ENCODE measurements around the gene CDC42EP5.
"Not testable (repeated sequence)": the region's sequence is repeated elsewhere in the genome, so short reads cannot be mapped to it uniquely, and the experiment has no call there.

CDC42EP5 gene

GRCh38 chr19:54451331-54451871, 21.7 kb downstream of the CDC42EP5 start:
- H3K4me3 ChIP-seq (ENCODE audit: low read length) = no peak overlapping the region
- no peak for TF ChIP-seq ZNF274 (IDR thresholded peaks at IDR 0.05; ENCODE audit: low read depth, low read length)

GRCh38 chr19:54449701-54450069, 23.4 kb downstream of the CDC42EP5 start:
- TF ChIP-seq ZNF274 (IDR thresholded peaks at IDR 0.05; ENCODE audit: low read depth, low read length) = no peak
- peak overlapping the region; percentile 97 for H3K4me3 ChIP-seq (ENCODE audit: low read length)

DNA sequence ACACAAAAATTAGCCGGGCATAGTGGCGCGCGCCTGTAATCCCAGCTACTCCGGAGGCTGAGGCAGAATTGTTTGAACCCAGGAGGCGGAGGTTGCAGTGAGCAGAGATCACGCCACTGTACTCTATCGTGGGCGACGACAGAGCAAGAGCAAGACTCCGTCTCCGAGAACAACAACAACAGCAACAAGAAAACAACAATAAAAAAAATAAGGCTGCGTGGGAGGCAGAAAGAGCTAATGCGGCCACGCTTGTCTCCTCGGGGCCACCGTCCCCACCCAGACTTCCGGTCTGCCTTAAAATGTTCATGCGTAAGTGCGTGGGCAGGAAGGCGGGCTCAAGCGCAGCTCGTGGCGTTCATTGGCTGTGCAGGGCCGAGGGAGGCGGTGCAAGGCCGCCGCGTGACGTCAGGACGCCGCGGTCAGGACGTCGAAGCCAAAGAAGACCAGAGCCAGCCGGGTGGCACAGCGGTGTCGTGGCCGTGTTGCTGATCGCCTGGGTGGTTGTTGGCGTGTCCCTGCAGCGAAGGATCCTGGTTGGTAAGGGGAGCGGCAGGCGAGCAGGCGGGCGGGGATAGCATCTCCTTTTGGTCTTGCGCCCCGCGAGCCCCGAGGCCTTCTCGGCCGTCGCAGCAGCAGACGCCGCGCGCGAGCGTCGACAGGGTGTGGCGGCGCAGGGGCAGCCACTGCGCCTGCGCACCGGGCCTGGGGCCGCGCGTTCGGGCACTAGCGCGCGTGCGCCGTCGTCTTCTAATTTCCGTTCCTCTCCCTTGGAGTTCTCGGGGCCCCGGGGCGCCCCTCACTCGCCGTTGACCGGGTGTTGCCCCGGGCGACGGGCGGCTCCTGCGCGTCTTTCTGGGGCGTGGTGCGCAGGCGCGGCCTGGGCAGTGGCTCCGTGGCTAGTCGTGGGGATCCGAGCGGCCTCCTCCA, 24.1 kb downstream of the CDC42EP5 start, which contains the start of gene LENG8:
LENG8 (plus strand) TSS at position 426 of the 927 bp plus-strand sequence. CDS start 2,146 bp downstream, outside the sequence.
- peak within 1 kb of the TSS; percentile 97 for H3K4me3 ChIP-seq (ENCODE audit: low read length)
- no peak for TF ChIP-seq ZNF274 (IDR thresholded peaks at IDR 0.05; ENCODE audit: low read depth, low read length)

DNA sequence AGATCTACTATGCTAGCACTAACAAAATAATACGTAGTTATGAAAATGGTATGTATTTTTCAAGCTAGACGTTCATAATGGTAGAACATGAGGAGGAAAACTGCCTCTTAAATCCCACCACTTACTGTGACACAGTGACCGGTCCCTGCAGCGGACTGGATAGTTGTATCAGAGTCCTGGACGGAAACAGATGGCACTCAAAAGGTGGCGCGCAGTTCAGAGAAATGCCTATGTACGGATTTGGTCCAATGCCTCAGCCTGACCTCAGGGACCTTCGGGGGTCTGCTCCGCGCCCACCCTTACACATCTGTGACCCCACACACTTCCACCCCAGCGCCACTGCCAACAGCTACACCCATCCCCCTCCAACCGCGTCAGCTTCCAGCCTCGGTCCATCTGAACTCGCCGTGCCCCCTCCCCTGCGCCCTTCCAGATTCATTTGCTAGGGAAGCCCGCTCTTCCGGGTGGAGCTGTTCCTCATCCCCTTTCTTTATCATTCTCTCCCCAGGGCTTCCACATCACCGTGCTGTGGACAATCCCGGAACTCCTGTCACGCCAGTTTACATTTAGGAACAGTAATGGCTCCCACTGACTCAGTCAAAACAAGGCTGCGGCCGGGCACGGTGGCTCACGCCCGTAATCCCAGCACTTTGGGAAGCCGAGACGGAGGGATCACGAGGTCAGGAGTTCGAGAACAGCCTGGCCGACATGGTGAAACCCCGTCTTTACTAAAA, 24.9 kb downstream of the CDC42EP5 start:
- TF ChIP-seq ZNF274 (IDR thresholded peaks at IDR 0.05; ENCODE audit: low read depth, low read length) = no peak
- H3K4me3 ChIP-seq (ENCODE audit: low read length) = peak overlapping the region; percentile 97

DNA sequence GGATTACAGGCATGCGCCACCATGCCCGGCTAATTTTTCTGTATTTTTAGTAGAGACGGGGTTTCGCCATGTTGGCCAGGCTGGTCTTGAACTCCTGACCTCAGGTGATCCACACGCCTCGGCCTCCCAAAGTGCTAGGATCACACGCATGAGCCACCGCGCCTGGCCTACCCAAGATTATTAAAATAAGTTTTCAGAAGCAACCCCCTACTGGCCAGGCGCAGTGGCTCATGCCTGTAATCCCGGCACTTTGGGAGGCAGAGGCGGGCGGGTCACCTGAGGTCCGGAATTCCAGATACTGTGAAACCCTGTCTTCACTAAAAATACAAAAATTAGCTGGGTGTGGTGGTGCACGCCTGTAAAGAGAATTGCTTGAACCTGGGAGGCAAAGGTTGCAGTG, 26.7 kb downstream of the CDC42EP5 start:
- not testable (repeated sequence) for H3K4me3 ChIP-seq (ENCODE audit: low read length)

DNA sequence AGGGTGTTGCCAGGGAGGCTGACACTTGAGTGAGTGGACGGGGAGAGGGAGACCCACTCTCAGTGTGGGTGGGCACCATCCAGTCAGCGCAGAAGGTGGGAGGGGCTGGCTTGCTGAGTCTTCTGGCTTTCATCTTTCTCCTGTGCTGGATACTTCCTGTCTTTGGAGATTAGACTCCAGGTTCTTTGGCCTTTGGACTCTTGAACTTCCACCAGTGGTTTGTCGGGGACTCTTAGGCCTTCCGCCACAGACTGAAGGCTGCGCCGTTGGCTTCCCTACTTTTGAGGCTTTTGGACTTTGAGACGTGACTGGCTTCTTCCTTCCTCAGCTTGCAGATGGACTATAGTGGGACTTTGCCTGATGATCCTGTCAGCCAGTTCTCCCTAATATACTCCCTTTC, 28.4 kb downstream of the CDC42EP5 start:
- no peak overlapping the region for H3K4me3 ChIP-seq (ENCODE audit: low read length)
- no peak for TF ChIP-seq ZNF274 (IDR thresholded peaks at IDR 0.05; ENCODE audit: low read depth, low read length)

DNA sequence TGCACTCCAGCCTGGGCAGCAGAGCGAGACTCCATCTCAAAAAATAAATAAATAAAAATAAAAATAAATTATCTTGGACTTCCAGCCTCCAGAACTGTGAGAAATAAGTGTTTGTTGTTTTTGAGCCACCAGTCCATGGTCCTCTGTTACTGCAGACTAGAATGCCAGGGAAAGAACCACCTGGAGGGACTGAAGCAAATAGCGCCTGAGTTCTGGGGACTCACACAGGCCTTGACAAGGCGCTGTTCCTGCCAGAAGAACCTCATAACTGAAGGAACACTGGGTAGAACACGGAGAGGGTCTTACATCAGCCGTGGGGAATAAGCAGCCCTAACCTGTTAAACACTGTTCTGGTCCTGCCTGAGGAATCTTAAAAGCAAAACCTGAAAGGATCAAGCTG, 32.5 kb downstream of the CDC42EP5 start:
- H3K4me3 ChIP-seq (ENCODE audit: low read length) = no peak overlapping the region
- TF ChIP-seq ZNF274 (IDR thresholded peaks at IDR 0.05; ENCODE audit: low read depth, low read length) = no peak

DNA sequence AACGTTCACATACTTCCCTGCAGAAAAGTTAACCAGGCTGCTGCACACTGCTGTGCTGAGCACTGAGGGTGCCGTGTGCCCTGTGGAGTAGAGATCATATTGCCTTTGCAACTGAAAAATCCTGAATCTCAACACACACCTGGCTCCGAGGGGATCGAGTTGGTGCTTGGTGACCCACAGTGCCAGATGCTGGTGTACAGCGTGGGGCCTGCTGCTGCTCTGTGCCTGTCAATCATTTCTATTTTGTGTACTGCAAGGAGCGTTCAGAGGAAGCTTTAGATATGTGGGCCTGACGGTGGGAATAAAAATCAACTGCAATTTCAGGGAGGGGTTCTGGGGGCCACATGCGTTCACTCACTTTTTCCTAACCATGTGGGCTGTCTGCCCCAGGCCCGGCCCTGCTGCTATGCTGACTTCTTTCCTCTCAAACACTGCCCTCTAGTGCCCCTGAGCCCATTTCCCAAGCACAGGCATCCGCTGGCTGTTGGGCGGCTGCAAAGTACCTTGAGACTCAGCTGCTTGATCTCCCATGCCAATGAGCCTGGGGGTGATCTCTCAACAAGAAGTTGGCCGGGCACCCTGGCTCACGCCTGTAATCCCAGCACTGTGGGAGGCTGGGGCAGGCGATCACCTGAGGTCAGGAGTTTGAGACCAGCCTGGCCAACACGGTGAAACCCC, 33.8 kb downstream of the CDC42EP5 start:
- H3K4me3 ChIP-seq (ENCODE audit: low read length) = no peak overlapping the region
- TF ChIP-seq ZNF274 (IDR thresholded peaks at IDR 0.05; ENCODE audit: low read depth, low read length) = no peak

DNA sequence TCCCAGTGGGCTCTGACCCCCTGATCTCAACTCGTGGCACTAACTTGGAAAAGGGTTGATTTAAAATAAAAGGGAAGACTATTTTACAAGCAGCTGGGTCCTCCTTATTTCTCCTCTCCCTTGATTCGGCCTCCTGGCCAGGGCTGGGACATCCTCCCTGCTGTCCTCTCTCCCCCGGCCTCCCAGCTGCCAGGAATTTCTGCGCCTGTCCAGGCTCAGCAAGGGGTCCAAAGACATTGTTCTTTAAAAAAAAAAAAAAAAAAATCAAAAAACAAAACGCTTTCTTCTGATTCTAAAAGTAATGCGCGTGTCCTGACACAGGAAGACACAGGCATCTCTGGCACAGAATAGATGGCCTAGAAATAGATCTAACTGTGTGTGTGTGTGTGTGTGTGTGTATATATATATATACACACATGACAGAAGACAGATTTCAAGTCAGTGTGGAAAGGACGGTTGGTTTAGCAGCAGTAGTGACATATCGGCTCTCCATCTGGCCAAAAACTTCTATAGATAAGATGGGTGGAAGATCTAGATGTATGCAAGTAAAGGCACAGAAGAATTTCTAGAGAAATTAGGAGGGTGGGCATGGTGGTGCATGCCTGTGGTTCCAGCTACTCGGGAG, 36.4 kb downstream of the CDC42EP5 start:
- no peak overlapping the region for H3K4me3 ChIP-seq (ENCODE audit: low read length)
- TF ChIP-seq ZNF274 (IDR thresholded peaks at IDR 0.05; ENCODE audit: low read depth, low read length) = no peak

- no peak overlapping the region for H3K4me3 ChIP-seq (ENCODE audit: low read length)
- no peak for TF ChIP-seq ZNF274 (IDR thresholded peaks at IDR 0.05; ENCODE audit: low read depth, low read length)
Observed at GRCh38 chr19:54436031-54436523, 37.0 kb downstream of the CDC42EP5 start.

DNA sequence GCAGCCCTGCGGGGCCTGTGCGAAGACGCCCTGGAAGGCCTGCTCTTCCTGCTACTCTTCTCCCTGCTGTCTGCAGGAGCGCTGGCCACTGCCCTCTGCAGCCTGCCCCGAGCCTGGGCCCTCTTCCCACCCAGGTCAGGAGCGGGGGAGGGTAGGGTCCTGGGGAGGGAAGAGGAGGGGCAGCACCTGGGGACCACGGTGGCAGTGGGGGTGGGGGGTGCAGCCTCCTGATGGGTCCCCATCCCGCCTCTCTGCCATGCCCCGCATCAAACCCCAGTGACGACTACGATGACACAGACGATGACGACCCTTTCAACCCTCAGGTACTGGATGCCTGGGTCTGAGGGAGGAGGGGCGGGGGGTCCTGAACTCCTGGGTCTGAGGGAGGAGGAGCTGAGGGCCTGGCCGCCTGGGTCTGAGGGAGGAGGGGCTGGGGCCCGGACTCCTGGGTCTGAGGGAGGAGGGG, 37.5 kb downstream of the CDC42EP5 start:
- H3K4me3 ChIP-seq (ENCODE audit: low read length) = no peak overlapping the region

DNA sequence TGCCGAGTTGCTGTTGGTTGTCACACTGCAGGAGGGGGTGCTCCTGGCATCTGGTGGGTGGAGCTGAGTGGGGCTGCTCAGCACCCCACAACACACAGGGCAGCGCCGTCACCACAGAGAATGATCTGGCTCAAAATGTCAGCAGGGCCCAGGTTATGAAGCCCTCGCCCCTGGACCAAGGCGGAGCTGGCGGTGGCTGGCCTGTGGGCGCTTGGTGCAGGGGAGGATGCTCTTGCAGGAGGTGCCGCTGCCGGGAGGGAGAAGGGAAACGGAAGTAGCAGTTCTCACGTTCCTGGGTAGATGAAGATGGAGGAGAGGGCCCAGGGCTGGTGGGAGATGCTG, 38.3 kb downstream of the CDC42EP5 start:
- no peak overlapping the region for H3K4me3 ChIP-seq (ENCODE audit: low read length)
- no peak for TF ChIP-seq ZNF274 (IDR thresholded peaks at IDR 0.05; ENCODE audit: low read depth, low read length)

More for the DNA sequence above, 37.5 kb downstream of the CDC42EP5 start:
- no peak for TF ChIP-seq ZNF274 (IDR thresholded peaks at IDR 0.05; ENCODE audit: low read depth, low read length)

DNA sequence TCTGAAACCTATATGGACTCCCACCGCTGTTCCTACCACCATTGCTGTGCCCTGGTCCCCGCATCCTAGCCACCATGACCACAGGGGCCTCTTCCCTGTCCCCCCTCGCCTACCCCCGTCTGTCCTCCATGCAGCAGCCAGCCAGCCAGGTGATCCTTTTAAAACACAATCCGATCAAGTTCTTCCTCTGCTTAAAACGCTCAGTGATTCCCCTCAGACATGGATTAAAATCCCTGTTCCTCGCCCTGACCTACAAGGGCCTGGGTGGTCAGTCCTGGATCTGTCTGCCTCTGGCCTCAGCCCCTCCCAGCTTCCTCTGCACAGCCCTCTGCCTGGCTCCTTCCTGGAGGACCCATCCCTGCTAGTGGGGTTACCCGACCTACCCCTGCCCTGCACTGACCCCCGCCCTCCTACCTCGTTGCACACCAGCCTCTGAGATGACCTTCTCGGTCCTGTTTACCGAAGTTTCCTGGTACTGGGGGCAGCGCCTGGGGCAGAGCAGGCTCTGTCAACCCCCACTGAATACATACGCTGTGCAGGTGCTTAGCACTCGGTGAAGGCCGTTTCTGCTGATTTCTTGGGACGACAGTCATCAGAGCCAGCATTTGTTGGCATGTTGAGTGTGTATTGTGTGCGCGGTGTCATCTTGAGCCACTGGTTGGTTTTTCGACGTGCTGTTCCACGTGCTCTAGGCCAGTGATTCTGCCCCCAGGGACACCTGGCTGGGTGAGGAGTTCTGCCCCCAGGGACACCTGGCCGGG, 38.8 kb downstream of the CDC42EP5 start:
- TF ChIP-seq ZNF274 (IDR thresholded peaks at IDR 0.05; ENCODE audit: low read depth, low read length) = no peak
- no peak overlapping the region for H3K4me3 ChIP-seq (ENCODE audit: low read length)

Measured in GM08714 (cell line).